Neuronal stem cell (in vitro differentiated cells): ENCODE data around the gene FCRL3.

ENCODE experiments used
- DNase-seq: peaks from one replicate; pipeline ENCODE4 v3.0.0-alpha.2; 2013; ENCODE audit warnings: low spot score
- H2AFZ ChIP-seq: one replicate; pipeline ENCODE4 v1.6.1; 2013; ENCODE audit warnings: mild to moderate bottlenecking, low read length, inconsistent platforms
- H2AK5ac ChIP-seq: 2 replicates; pipeline ENCODE4 v1.6.1; 2013; ENCODE audit warnings: low read depth, mild to moderate bottlenecking, inconsistent platforms, low read length, moderate library complexity, mixed read lengths
- H2BK120ac ChIP-seq: 2 replicates; pipeline ENCODE4 v1.6.1; 2013; ENCODE audit warnings: low read depth, mild to moderate bottlenecking, inconsistent platforms, low read length, moderate library complexity, mixed read lengths
- H2BK12ac ChIP-seq: one replicate; pipeline ENCODE4 v1.6.1; 2013; ENCODE audit warnings: low read length, inconsistent platforms
- H2BK15ac ChIP-seq: 2 replicates; pipeline ENCODE4 v1.6.1; 2013; ENCODE audit warnings: mild to moderate bottlenecking, low read length, inconsistent platforms, mixed read lengths
- H2BK5ac ChIP-seq: one replicate; pipeline ENCODE4 v1.6.1; 2013; ENCODE audit warnings: inconsistent platforms, mild to moderate bottlenecking, low read length, moderate library complexity
- H3K14ac ChIP-seq: one replicate; pipeline ENCODE4 v1.6.1; 2013; ENCODE audit warnings: low read length, inconsistent platforms
- H3K18ac ChIP-seq: 2 replicates; pipeline ENCODE4 v1.6.1; 2013; ENCODE audit warnings: low read length, inconsistent platforms
- H3K23ac ChIP-seq: 2 replicates; pipeline ENCODE4 v1.6.1; 2013; ENCODE audit warnings: low read depth, mild to moderate bottlenecking, mixed read lengths, low read length, inconsistent platforms; ENCODE audit not compliant: poor library complexity
- H3K27ac ChIP-seq: replicated peaks from 3 replicates; pipeline ENCODE4 v1.5.1; 2013; ENCODE audit warnings: low read length, inconsistent platforms
- H3K27me3 ChIP-seq, 3 experiments: 2 replicates each; pipeline ENCODE4 v1.6.1; 2013; ENCODE audit warnings: low read length in 3 of 3, mild to moderate bottlenecking in 2 of 3, inconsistent platforms in 1 of 3, low read depth in 1 of 3, mixed read lengths in 1 of 3, moderate library complexity in 1 of 3; ENCODE audit not compliant: control insufficient read depth in 3 of 3, insufficient read depth in 3 of 3
- H3K36me3 ChIP-seq, 2 donors: replicated peaks in 1 of 2; 2 replicates each; pipeline ENCODE4 v1.6.1; 2013; ENCODE audit warnings: low read length in 2 of 2; ENCODE audit not compliant: control insufficient read depth in 2 of 2, insufficient read depth in 2 of 2
- H3K4ac ChIP-seq: 2 replicates; pipeline ENCODE4 v1.6.1; 2013; ENCODE audit warnings: inconsistent platforms, mild to moderate bottlenecking, low read length, moderate library complexity
- H3K4me1 ChIP-seq, 2 donors: 1 replicate in 1 of 2; 2 replicates in 1 of 2; pipeline ENCODE4 v1.6.1; 2013; ENCODE audit warnings: low read length in 2 of 2, low read depth in 1 of 2; ENCODE audit not compliant: control insufficient read depth in 2 of 2, insufficient read depth in 1 of 2
- H3K4me2 ChIP-seq: one replicate; pipeline ENCODE4 v1.6.1; 2013; ENCODE audit warnings: mild to moderate bottlenecking, low read length, inconsistent platforms; ENCODE audit not compliant: insufficient read depth, poor library complexity, severe bottlenecking
- H3K4me3 ChIP-seq, 2 donors: 2 replicates each; pipeline ENCODE4 v1.5.1; 2013; ENCODE audit warnings: low read length in 2 of 2, mild to moderate bottlenecking in 2 of 2, inconsistent platforms in 1 of 2, moderate library complexity in 1 of 2
- H3K79me1 ChIP-seq: one replicate; pipeline ENCODE4 v1.6.1; 2013; ENCODE audit warnings: low read depth, mild to moderate bottlenecking, inconsistent platforms, low read length, moderate library complexity
- H3K9ac ChIP-seq: one replicate; pipeline ENCODE4 v1.6.1; 2013; ENCODE audit warnings: mild to moderate bottlenecking, low read depth, low read length, inconsistent platforms; ENCODE audit not compliant: poor library complexity
- H3K9me3 ChIP-seq, 2 donors: replicated peaks in 1 of 2; 2 replicates each; pipeline versions ENCODE3 to v1.6.1; 2013; ENCODE audit warnings: low read length in 2 of 2, mild to moderate bottlenecking in 2 of 2, inconsistent platforms in 1 of 2, low read depth in 1 of 2, mixed read lengths in 1 of 2, moderate library complexity in 1 of 2; ENCODE audit not compliant: control insufficient read depth in 2 of 2, insufficient read depth in 1 of 2
- H4K8ac ChIP-seq: one replicate; pipeline ENCODE4 v1.6.1; 2013; ENCODE audit warnings: low read depth, mild to moderate bottlenecking, inconsistent platforms, low read length, moderate library complexity
- H4K91ac ChIP-seq: one replicate; pipeline ENCODE4 v1.6.1; 2013; ENCODE audit warnings: low read length, low read depth, mild to moderate bottlenecking, inconsistent platforms; ENCODE audit not compliant: poor library complexity
- WGBS, 2 donors: extraction: QIAGEN DNeasy Blood & Tissue Kit; methylation state at CpG; one replicate each; pipeline ENCODE4 v1.1.7; 2013; ENCODE audit warnings: missing lambda C conversion rate in 2 of 2, mixed read lengths in 1 of 2; ENCODE audit not compliant: insufficient read length in 2 of 2, insufficient replicate concordance in 1 of 2; ENCODE audit errors: extremely low coverage in 2 of 2; 5-methylcytosine and 5-hydroxymethylcytosine counted together

FCRL3 gene

GRCh38 chr1:157724537-157725220 lies 24.1 kb upstream of the FCRL3 start:
- Histone ChIP-seq H4K91ac (no peak overlapping the region), H2BK15ac (no peak overlapping the region), H2BK5ac (no peak overlapping the region), H3K27ac (no peak overlapping the region), H2BK12ac (no peak overlapping the region), H3K23ac (no peak overlapping the region), H3K79me1 (no peaks in the 10 kb centered on the region), H2BK120ac (no peak overlapping the region), H3K9ac (no peak overlapping the region), H3K4ac (no peak overlapping the region), H4K8ac (no peak overlapping the region), H3K18ac (no peak overlapping the region), H2AK5ac (no peak overlapping the region), H3K4me3 (no peak overlapping the region), H3K4me1 (no peaks in the 10 kb centered on the region), H3K27me3 (no peaks in the 10 kb centered on the region), H2AFZ (no peak overlapping the region), H3K9me3 (peaks cover 0 to 7% of the 10 kb centered on the region in 2 donors), H3K4me2 (no peak overlapping the region), H3K14ac (no peak overlapping the region), H3K36me3 (no peaks in the 10 kb centered on the region)
- WGBS, 2 donors, result no CpG with 5 or more reads among the region's 2 CpGs
- no peak for DNase-seq

- Histone ChIP-seq H3K9ac (no peak overlapping the region), H2AFZ (no peak overlapping the region), H3K36me3 (no peaks in the 10 kb centered on the region), H2BK12ac (no peak overlapping the region), H3K27me3 (no peaks in the 10 kb centered on the region), H3K14ac (no peak overlapping the region), H4K8ac (no peak overlapping the region), H2BK15ac (no peak overlapping the region), H3K9me3 (peaks cover 0 to 7% of the 10 kb centered on the region in 2 donors), H4K91ac (no peak overlapping the region), H3K27ac (no peak overlapping the region), H3K79me1 (no peaks in the 10 kb centered on the region), H2AK5ac (no peak overlapping the region), H3K4me2 (no peak overlapping the region), H3K4ac (no peak overlapping the region), H3K18ac (no peak overlapping the region), H3K4me3 (no peak overlapping the region), H3K23ac (no peak overlapping the region), H3K4me1 (no peaks in the 10 kb centered on the region), H2BK5ac (no peak overlapping the region), H2BK120ac (no peak overlapping the region)
- no CpG with 5 or more reads among the region's 2 CpGs for WGBS, 2 donors
- no peak for DNase-seq
Measured at GRCh38 chr1:157723157-157723556, 22.6 kb upstream of the FCRL3 start.

GRCh38 chr1:157721985-157722384 lies 21.4 kb upstream of the FCRL3 start:
- H3K9ac ChIP-seq, result no peak overlapping the region
- H2BK12ac ChIP-seq, result no peak overlapping the region
- no CpG with 5 or more reads among the region's 1 CpG for WGBS, 2 donors
- no peak overlapping the region for H2AFZ ChIP-seq
- no peak overlapping the region for H3K14ac ChIP-seq
- DNase-seq, result no peak
- no peak overlapping the region for H3K4me2 ChIP-seq
- H3K18ac ChIP-seq, result no peak overlapping the region
- no peaks in the 10 kb centered on the region for H3K36me3 ChIP-seq
- H3K79me1 ChIP-seq, result no peaks in the 10 kb centered on the region
- H2BK5ac ChIP-seq, result no peak overlapping the region
- H2BK15ac ChIP-seq, result no peak overlapping the region
- peak overlapping the region in 1 of 2 donors; percentile 22 for H3K4me3 ChIP-seq
- no peaks in the 10 kb centered on the region for H3K4me1 ChIP-seq
- H4K8ac ChIP-seq, result no peak overlapping the region
- H2BK120ac ChIP-seq, result no peak overlapping the region
- H3K27me3 ChIP-seq, result no peaks in the 10 kb centered on the region
- no peak overlapping the region for H3K23ac ChIP-seq
- no peak overlapping the region for H2AK5ac ChIP-seq
- H4K91ac ChIP-seq, result no peak overlapping the region
- H3K27ac ChIP-seq, result no peak overlapping the region
- H3K4ac ChIP-seq, result no peak overlapping the region
- peaks cover 0 to 7% of the 10 kb centered on the region in 2 donors for H3K9me3 ChIP-seq

- H2BK12ac ChIP-seq, result no peak overlapping the region
- H3K27ac ChIP-seq, result no peak overlapping the region
- no peak overlapping the region for H2AFZ ChIP-seq
- no peak overlapping the region for H3K14ac ChIP-seq
- H3K79me1 ChIP-seq, result no peaks in the 10 kb centered on the region
- no peak for DNase-seq
- no peak overlapping the region for H2BK15ac ChIP-seq
- H3K4me1 ChIP-seq, result no peaks in the 10 kb centered on the region
- no peak overlapping the region for H2AK5ac ChIP-seq
- H3K27me3 ChIP-seq, result no peaks in the 10 kb centered on the region
- H2BK120ac ChIP-seq, result no peak overlapping the region
- no peak overlapping the region for H3K9ac ChIP-seq
- H3K36me3 ChIP-seq, result no peaks in the 10 kb centered on the region
- peak overlapping the region; percentile 85 for H3K18ac ChIP-seq
- WGBS, 2 donors, result no CpG with 5 or more reads among the region's 5 CpGs
- H4K8ac ChIP-seq, result no peak overlapping the region
- no peak overlapping the region for H2BK5ac ChIP-seq
- H3K23ac ChIP-seq, result no peak overlapping the region
- no peak overlapping the region for H3K4ac ChIP-seq
- no peak overlapping the region for H4K91ac ChIP-seq
- H3K4me3 ChIP-seq, result no peak overlapping the region
- H3K9me3 ChIP-seq, result no peaks in the 10 kb centered on the region
- no peak overlapping the region for H3K4me2 ChIP-seq
Measured at GRCh38 chr1:157715736-157716135, 15.2 kb upstream of the FCRL3 start.
